Measurements from ENCODE around the gene FBXL7.
A peak's percentile ranks its signal among the peaks of the same experiment; 100 is the strongest.
"Not testable (repeated sequence)": the region's sequence is repeated elsewhere in the genome, so short reads cannot be mapped to it uniquely, and the experiment has no call there.

FBXL7 gene

DNA sequence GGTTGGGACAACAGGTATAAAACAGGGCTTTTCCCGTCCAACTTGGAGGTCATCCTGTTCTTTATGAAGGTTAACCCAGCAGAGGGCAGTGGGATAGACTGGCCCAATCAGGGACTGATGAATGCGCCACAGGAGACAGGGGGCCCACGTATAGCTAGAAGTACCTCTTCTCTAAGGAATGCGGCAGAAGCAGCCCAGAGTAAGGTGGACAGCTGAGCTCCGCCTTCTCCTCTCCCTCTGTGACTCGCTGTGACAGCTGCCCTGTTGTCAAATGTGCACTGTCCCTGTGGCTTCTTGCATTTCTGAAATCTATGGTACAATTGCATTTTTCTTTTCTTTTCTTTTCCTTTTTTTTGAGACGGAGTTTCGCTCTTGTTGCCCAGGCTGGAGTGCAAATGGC lies 306.6 kb downstream of the FBXL7 start:
- no peak for DNase-seq (ENCODE audit: low read depth, low spot score)

DNA sequence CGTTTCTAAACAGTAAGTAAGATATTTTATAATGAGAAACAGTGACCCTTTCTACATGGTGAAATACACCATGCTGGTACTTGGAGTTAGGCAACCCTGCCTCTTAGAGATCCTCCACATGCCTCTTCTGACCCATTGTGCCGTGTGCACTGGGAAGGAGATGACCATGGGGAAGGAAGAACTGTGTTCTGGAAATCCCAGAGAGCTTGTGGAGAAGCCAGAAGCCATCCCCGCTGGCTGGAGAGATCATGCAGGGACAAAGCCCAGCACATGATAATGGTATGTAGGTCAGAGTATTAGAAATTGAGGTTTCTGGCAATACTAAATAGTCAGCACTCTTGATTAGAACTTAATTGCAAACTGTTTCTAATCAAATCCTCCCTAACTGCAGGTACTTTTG lies 307.3 kb downstream of the FBXL7 start:
- DNase-seq (ENCODE audit: low read depth, low spot score): no peak

DNA sequence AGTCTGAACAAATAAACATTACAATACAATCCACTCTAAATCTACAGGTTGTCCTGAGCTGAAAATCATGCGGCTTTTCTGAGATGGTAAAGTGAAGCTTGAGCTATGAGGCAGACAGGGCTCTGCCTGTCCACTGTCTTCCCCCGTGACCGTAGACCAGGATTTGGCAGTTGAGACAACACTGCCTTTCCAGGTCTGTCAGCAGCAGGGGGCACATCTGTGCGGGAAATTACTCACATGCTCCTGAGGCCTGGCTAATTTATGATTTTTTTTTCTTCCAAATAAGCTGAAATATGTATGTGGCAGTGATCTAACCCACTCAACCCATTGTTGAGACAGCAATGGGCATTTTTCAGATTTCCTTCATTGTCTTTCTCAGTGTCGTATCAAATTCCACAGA lies 307.9 kb downstream of the FBXL7 start:
- DNase-seq (ENCODE audit: low read depth, low spot score): peak; percentile 35

DNA sequence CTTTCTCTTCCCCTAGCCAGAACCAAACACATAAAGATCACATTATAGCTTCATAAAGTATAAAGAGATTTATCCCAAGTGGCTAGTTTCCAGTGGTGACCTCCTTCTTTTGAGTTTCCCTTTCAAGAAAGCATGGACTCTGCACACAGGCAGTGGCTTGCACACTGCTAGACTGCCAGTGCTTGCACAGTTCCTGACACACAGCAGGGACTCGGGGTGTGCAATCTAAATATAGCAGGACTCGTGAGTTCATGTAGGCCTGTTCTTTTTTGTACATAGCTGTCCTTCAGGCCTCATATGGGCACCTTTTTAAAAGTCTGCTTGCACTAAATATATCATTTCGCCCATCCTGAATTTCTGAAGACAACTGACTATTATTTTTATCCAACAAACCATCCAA lies 308.6 kb downstream of the FBXL7 start:
- no peak for DNase-seq (ENCODE audit: low read depth, low spot score)

- DNase-seq (ENCODE audit: low read depth, low spot score): no peak
These were observed 319.6 kb downstream of the FBXL7 start for GRCh38 chr5:15819617-15820016.

- DNase-seq (ENCODE audit: low read depth, low spot score): peak; percentile 33
These were observed 321.5 kb downstream of the FBXL7 start for GRCh38 chr5:15821506-15821905.

- DNase-seq (ENCODE audit: low read depth, low spot score): peak; percentile 39
These were observed 323.4 kb downstream of the FBXL7 start for GRCh38 chr5:15823398-15823797.

DNA sequence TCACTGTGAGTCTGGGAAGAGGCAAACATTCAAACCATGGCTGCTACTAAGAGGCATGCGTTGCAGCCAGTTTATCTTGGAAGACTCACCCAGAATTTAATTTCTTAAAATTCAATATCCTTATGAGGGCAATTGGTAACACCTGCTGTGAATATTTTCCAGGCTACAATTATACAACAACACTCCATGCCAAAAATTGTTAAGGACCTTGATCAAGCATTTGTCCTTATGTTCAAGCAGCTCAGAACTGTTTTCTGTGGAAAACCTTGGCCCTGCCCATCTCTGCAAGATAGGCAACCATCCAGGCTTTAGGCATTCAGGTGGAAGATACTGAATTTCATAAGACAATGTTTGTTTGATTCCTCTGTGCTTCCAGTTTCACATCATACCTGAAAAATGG lies 327.8 kb downstream of the FBXL7 start:
- DNase-seq (ENCODE audit: low read depth, low spot score): no peak

- no peak for DNase-seq (ENCODE audit: low read depth, low spot score)
These were observed 331.4 kb downstream of the FBXL7 start for GRCh38 chr5:15831408-15831807.

DNA sequence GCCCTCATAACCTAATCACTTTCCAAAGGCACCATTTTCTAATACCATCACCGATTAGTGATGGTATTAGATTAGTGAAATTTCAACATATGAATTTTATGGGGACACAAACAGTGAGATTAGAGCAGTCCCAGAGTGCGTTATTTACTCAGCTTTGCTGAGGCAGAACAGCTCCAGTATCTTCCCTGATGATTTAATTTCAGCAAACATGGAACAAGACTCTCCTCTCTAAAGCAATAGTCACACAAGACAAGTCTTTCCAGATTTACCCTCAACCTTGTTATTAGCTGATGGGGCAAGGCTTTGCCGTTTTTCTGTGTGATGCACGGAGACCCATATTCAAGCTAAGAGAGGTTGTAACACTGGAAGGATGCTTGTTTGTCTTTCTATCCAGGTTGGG lies 333.4 kb downstream of the FBXL7 start:
- DNase-seq (ENCODE audit: low read depth, low spot score): no peak

- peak; percentile 54 for DNase-seq (ENCODE audit: low read depth, low spot score)
These were observed 334.7 kb downstream of the FBXL7 start for GRCh38 chr5:15834596-15835245.

DNA sequence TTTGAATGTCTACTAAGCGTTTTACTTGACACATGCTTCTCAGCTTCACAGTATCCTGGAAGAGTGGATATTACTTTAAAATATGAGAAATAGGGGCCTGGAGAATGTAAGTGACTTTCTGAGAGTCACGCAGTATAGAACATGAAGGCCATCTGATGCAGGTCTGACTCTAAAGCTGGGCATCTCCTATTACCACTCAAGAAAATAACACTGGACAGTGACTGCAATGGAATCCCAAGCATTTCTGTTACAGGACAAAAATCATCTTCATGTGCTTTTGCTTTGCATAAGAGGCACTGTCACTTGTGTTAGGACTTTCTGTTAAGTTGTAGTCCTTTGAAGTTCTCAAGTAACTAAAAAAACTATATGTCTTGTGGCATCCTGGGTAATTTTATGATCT lies 335.5 kb downstream of the FBXL7 start:
- DNase-seq (ENCODE audit: low read depth, low spot score): no peak

DNA sequence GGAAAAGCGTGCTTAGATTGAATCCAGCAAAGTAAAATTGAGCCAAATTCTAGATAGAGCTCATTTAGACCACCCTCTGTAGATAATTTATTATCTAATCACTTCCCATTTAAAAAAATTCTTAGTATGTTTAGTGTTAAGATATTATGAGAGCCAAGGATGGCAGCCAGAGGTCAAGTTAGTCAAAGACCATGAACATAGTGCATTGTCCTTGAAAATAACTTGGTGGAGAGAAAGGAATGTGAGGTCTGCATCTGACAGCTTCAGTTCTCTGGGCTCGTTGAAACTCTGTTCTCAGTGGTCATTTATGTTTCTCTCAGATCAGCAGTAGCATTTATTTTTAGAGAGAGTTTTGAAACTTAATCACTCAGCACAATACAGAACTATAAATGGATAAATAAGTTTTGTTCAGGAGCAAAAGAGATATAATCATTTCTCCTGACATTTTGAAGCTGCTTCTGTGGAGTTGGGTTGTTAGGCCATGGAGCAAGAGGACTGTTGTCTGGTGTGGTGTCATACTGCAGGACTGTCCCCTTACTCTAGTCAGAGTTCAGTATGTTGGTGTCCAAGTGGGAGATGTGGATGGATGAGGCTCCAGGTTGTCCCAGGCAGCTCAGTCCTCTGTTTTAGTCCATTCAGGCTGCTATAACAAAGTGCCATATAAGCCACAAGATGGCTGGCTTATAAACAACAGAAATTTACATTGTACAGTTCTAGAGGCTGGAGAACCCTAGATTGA lies 337.7 kb downstream of the FBXL7 start:
- peak; percentile 24 for DNase-seq (ENCODE audit: low read depth, low spot score)

- peak; percentile 18 for DNase-seq (ENCODE audit: low read depth, low spot score)
These were observed 344.3 kb downstream of the FBXL7 start for GRCh38 chr5:15844253-15844652.

- DNase-seq (ENCODE audit: low read depth, low spot score): no peak
These were observed 344.9 kb downstream of the FBXL7 start for GRCh38 chr5:15844871-15845270.

GRCh38 chr5:15850536-15850935 lies 350.6 kb downstream of the FBXL7 start:
- DNase-seq (ENCODE audit: low read depth, low spot score): no peak

DNA sequence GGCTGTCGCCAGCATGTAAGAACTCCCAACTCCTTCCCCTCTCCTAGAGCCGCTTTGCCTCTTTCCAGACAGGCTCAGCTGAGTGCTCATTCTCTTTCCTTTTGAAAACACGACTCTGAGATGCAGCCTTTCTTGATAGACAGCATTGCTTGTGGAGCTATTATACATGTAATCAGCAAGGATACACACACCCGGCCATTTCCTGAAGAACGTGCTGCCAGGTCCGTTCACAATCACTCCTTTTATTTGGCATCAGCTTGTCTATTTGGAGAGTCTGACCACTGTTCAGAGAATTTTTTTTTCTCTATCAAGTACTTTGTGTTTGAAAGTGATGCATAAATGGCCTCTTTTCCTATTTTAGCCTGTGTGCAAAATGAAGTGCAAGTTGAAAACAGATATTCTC lies 351.0 kb downstream of the FBXL7 start:
- DNase-seq (ENCODE audit: low read depth, low spot score): peak; percentile 11

- no peak for DNase-seq (ENCODE audit: low read depth, low spot score)
These were observed 352.2 kb downstream of the FBXL7 start for GRCh38 chr5:15852217-15852616.

DNA sequence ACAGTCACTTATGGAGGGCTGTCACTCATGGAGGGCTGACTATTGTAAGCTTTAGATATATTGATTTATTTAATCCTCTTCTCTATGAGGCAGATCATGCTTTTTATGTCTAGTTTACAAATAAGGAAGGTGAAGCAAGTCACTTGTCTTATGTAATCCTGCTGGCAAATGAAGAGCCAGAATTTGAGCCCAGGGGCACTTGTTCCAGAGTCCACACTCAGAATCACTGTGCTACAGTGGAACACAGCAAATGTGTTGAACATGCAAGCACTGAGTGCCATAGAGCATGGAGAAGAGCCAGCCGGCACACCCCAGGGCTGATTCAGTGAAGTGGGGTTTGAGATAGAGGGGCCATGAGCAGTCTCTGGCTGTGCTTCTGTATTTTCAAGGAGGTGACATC lies 353.0 kb downstream of the FBXL7 start:
- no peak for DNase-seq (ENCODE audit: low read depth, low spot score)

DNA sequence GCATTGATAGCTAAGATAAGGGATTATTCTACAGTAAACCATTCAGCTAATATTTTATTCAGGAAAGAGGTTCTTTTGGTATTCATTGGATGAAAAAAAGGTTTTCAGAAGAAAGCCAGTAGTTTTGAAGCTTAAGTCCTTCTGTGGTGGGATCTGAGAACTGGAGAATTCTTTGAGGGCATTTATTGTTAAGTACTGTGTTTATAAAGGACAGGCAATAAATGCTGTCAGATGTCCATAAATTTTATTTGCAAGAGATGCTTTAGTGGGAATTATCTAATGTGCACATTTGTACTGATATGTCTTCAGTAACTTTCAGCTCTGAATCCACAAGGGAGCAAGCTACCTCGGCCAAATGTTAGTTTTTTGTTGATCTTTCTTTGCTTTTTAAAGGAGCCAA lies 358.3 kb downstream of the FBXL7 start:
- DNase-seq (ENCODE audit: low read depth, low spot score): no peak

DNA sequence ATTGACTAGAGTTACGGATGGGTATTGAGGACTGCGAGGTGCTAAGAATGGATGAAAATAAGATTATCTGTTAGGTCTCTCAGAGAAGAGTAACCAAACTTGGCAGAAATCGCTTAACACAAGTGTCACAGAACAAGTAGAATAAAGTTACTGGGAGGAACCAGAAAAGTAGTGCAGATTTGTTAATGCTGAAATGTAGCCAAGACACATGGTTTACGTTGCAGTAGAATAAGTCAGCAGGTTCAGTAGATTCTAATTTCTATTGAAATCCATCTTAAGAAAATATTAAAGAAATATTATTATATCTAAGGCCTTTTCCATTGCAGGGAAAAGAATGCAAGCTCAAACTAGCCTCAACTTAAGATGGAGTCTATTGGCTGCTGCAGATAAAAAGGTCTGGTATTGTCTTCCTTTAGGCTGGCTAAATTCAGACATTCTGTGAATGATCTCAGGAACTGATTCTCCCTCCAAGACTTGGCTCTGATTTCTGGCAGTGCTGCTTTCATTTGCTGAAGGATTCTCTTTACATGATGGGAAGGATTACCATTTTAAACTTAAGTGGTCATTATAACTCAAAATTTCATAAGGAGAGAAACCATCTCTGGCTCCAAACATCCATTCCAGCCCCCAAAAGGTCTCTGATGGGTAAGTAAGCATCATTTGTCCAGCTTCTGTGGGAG lies 364.7 kb downstream of the FBXL7 start:
- no peak for DNase-seq (ENCODE audit: low read depth, low spot score)

DNA sequence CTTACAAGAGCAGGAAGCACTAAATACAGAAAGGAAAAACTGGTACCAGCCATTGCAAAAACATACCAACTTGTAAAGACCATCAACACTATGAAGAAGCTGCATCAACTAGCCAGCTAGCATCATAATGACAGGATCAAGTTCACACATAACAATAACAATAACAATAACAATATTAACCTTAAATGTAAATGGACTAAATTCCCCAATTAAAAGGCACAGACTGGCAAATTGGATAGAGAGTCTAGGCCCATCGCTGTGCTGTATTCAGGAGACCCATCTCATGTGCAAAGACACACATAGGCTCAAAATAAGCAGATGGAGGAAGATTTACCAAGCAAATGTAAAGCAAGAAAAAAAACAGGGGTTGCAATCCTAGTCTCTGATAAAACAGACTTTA lies 372.3 kb downstream of the FBXL7 start:
- DNase-seq (ENCODE audit: low read depth, low spot score): not testable (repeated sequence)

- no peak for DNase-seq (ENCODE audit: low read depth, low spot score)
These were observed 377.9 kb downstream of the FBXL7 start for GRCh38 chr5:15877914-15878313.
